ENCODE measurements around the gene MYL7. TPM values are rescaled to one million over a fixed set of nuclear protein-coding genes. Genes with fewer than 3 reads are reported as not detected.

The MYL7 gene
- total RNA-seq, 1 experiment from 2014 or later = not detected

- H3K27me3 ChIP-seq (replicated peaks; ENCODE audit: insufficient read depth, low read depth, low read length, poor library complexity) = no peaks in the 10 kb centered on the region
- H3K4me1 ChIP-seq (ENCODE audit: insufficient read depth, low read length, poor library complexity, severe bottlenecking) = no peaks in the 10 kb centered on the region
- intact Hi-C loops (cut with micrococcal nuclease; ENCODE audit: unreplicated experiment) = no loop called here
- ChIA-PET POLR2A (ENCODE audit: low non-redundant PET) (no interaction called here), CTCF (interaction anchor here (0.6 kb wide), 1 partner anchor 896 kb away, joined by 3 read pairs; no protein-coding TSS in a partner anchor)
- TF ChIP-seq EZH2 (IDR thresholded peaks at IDR 0.05; ENCODE audit: borderline replicate concordance, low read depth, low read length, poor library complexity, severe bottlenecking) (no peak), CTCF (conservative IDR thresholded peaks at IDR 0.05; ENCODE audit: low read depth, low read length) (no peak)
- H3K36me3 ChIP-seq (ENCODE audit: insufficient read depth, low read length, poor library complexity, severe bottlenecking) = no peaks in the 10 kb centered on the region
- no peak for DNase-seq (ENCODE audit: low spot score)
- H3K27ac ChIP-seq (ENCODE audit: low read depth, low read length, poor library complexity, severe bottlenecking) = no peak overlapping the region
- no peaks in the 10 kb centered on the region for H3K9me3 ChIP-seq (ENCODE audit: low read depth, low read length, poor library complexity, severe bottlenecking)
- no TSS peak for BruUV-seq (replicated peaks)
- H3K4me3 ChIP-seq (ENCODE audit: low read depth, low read length, poor library complexity, severe bottlenecking) = no peak overlapping the region
Observed at GRCh38 chr7:44159824-44160630, 18.9 kb upstream of the MYL7 start.

- BruUV-seq (replicated peaks) = no TSS peak
- TF ChIP-seq EZH2 (IDR thresholded peaks at IDR 0.05; ENCODE audit: borderline replicate concordance, low read depth, low read length, poor library complexity, severe bottlenecking) (no peak), CTCF (conservative IDR thresholded peaks at IDR 0.05; ENCODE audit: low read depth, low read length) (no peak)
- Histone ChIP-seq H3K36me3 (ENCODE audit: insufficient read depth, low read length, poor library complexity, severe bottlenecking) (no peaks in the 10 kb centered on the region), H3K27ac (ENCODE audit: low read depth, low read length, poor library complexity, severe bottlenecking) (no peak overlapping the region), H3K9me3 (ENCODE audit: low read depth, low read length, poor library complexity, severe bottlenecking) (no peaks in the 10 kb centered on the region), H3K4me1 (ENCODE audit: insufficient read depth, low read length, poor library complexity, severe bottlenecking) (no peaks in the 10 kb centered on the region), H3K27me3 (replicated peaks; ENCODE audit: insufficient read depth, low read depth, low read length, poor library complexity) (no peaks in the 10 kb centered on the region), H3K4me3 (ENCODE audit: low read depth, low read length, poor library complexity, severe bottlenecking) (no peak overlapping the region)
- POLR2A ChIA-PET (ENCODE audit: low non-redundant PET) = no interaction called here
- CTCF ChIA-PET = no interaction called here
- no peak for DNase-seq (ENCODE audit: low spot score)
- intact Hi-C loops (cut with micrococcal nuclease; ENCODE audit: unreplicated experiment) = no loop called here
Observed at GRCh38 chr7:44158873-44159631, 17.9 kb upstream of the MYL7 start.

- Histone ChIP-seq H3K36me3 (ENCODE audit: insufficient read depth, low read length, poor library complexity, severe bottlenecking) (no peaks in the 10 kb centered on the region), H3K27ac (ENCODE audit: low read depth, low read length, poor library complexity, severe bottlenecking) (no peak overlapping the region), H3K4me1 (ENCODE audit: insufficient read depth, low read length, poor library complexity, severe bottlenecking) (no peaks in the 10 kb centered on the region), H3K4me3 (ENCODE audit: low read depth, low read length, poor library complexity, severe bottlenecking) (no peak overlapping the region), H3K9me3 (ENCODE audit: low read depth, low read length, poor library complexity, severe bottlenecking) (no peaks in the 10 kb centered on the region), H3K27me3 (replicated peaks; ENCODE audit: insufficient read depth, low read depth, low read length, poor library complexity) (no peaks in the 10 kb centered on the region)
- CTCF ChIA-PET = no interaction called here
- POLR2A ChIA-PET (ENCODE audit: low non-redundant PET) = no interaction called here
- no peak for DNase-seq (ENCODE audit: low spot score)
- BruUV-seq (replicated peaks) = no TSS peak
- TF ChIP-seq CTCF (conservative IDR thresholded peaks at IDR 0.05; ENCODE audit: low read depth, low read length) (no peak), EZH2 (IDR thresholded peaks at IDR 0.05; ENCODE audit: borderline replicate concordance, low read depth, low read length, poor library complexity, severe bottlenecking) (no peak)
- intact Hi-C loops (cut with micrococcal nuclease; ENCODE audit: unreplicated experiment) = no loop called here
Observed at GRCh38 chr7:44158096-44158872, 17.2 kb upstream of the MYL7 start.

All from A673 (cell line).